Measurements from ENCODE around the gene LRRK1.

DNA sequence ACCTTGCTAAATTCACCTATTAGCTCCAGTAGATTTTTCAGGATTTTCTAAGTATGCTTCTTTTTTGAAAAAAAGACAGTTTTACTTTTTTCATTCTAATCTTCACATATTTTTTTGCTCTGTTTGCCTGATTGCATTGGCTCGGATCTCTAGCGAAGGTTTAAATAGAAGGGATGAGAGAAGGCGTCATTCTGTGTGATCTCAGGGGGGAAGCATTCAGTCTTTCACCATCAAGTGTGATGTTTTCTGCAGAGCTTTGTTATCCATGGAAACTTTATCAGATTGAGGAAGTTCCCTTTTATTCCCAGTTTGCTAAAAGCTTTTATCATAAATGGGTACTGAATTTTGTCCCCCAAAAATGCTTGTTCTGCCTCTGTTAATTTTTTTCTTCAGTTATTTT lies 120.3 kb downstream of the LRRK1 start:
- TF ChIP-seq, protein P1, sequence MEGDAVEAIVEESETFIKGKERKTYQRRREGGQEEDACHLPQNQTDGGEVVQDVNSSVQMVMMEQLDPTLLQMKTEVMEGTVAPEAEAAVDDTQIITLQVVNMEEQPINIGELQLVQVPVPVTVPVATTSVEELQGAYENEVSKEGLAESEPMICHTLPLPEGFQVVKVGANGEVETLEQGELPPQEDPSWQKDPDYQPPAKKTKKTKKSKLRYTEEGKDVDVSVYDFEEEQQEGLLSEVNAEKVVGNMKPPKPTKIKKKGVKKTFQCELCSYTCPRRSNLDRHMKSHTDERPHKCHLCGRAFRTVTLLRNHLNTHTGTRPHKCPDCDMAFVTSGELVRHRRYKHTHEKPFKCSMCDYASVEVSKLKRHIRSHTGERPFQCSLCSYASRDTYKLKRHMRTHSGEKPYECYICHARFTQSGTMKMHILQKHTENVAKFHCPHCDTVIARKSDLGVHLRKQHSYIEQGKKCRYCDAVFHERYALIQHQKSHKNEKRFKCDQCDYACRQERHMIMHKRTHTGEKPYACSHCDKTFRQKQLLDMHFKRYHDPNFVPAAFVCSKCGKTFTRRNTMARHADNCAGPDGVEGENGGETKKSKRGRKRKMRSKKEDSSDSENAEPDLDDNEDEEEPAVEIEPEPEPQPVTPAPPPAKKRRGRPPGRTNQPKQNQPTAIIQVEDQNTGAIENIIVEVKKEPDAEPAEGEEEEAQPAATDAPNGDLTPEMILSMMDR (IDR thresholded peaks at IDR 0.05; ENCODE audit: borderline replicate concordance, extremely low read depth, low read length, poor library complexity, severe bottlenecking): no peak
- no peak for TF ChIP-seq EZH2 (IDR thresholded peaks at IDR 0.05; ENCODE audit: borderline replicate concordance, low read depth, low read length, severe bottlenecking)
